Measurements from ENCODE around the gene KLHDC9. TPM values are rescaled to one million over a fixed set of nuclear protein-coding genes. Genes with fewer than 3 reads are reported as not detected.
A peak's percentile ranks its signal among the peaks of the same experiment; 100 is the strongest.

The KLHDC9 gene
- total RNA-seq, 4 donors from 2014 or later, result 0.51 to 12.1 (median 3.4) TPM

DNA sequence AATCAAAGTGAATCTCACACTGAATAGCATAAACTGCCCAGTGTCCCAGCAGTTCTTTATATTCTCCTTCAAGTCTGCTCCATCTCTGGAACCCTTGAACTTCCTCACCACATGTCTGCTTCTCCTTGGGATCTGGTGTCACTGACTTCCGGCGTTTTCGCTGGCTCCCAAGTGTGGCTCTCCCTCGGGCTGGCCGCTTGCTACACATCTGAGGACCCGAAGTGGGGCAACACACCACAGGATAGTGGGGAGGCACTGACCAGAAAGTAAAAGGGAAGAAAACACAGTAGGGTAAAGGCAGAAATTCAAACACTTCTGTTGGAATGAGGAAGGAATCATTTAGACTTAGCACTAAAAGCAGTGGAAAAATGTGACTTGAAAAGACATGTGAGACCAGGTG, 24.8 kb downstream of the KLHDC9 start:
- TF ChIP-seq CTCF (IDR thresholded peaks at IDR 0.05) (no peak), POLR2A (IDR thresholded peaks at IDR 0.05) (no peak)
- no peaks in the 10 kb centered on the region for H3K27me3 ChIP-seq
- H3K4me1 ChIP-seq, result peaks cover 8 to 12% of the 10 kb centered on the region in 2 donors
- H3K27ac ChIP-seq, result no peak overlapping the region
- DNase-seq, result no peak
- no peak overlapping the region for H3K4me3 ChIP-seq
- H3K36me3 ChIP-seq, result no peaks in the 10 kb centered on the region
- H3K9me3 ChIP-seq, result no peaks in the 10 kb centered on the region
- intact Hi-C loops (cut with DNase I; ENCODE audit: low total_unique reads), result no loop called here

GRCh38 chr1:161127649-161128048, 29.5 kb downstream of the KLHDC9 start:
- no peaks in the 10 kb centered on the region for H3K27me3 ChIP-seq
- peaks cover 0 to 9% of the 10 kb centered on the region in 2 donors for H3K4me1 ChIP-seq
- no peaks in the 10 kb centered on the region for H3K9me3 ChIP-seq
- intact Hi-C loops (cut with DNase I; ENCODE audit: low total_unique reads), result no loop called here
- no peak overlapping the region for H3K4me3 ChIP-seq
- H3K27ac ChIP-seq, result no peak overlapping the region
- TF ChIP-seq POLR2A (IDR thresholded peaks at IDR 0.05), result no peak
- no peak for TF ChIP-seq CTCF (IDR thresholded peaks at IDR 0.05)
- DNase-seq, result no peak
- no peaks in the 10 kb centered on the region for H3K36me3 ChIP-seq

DNA sequence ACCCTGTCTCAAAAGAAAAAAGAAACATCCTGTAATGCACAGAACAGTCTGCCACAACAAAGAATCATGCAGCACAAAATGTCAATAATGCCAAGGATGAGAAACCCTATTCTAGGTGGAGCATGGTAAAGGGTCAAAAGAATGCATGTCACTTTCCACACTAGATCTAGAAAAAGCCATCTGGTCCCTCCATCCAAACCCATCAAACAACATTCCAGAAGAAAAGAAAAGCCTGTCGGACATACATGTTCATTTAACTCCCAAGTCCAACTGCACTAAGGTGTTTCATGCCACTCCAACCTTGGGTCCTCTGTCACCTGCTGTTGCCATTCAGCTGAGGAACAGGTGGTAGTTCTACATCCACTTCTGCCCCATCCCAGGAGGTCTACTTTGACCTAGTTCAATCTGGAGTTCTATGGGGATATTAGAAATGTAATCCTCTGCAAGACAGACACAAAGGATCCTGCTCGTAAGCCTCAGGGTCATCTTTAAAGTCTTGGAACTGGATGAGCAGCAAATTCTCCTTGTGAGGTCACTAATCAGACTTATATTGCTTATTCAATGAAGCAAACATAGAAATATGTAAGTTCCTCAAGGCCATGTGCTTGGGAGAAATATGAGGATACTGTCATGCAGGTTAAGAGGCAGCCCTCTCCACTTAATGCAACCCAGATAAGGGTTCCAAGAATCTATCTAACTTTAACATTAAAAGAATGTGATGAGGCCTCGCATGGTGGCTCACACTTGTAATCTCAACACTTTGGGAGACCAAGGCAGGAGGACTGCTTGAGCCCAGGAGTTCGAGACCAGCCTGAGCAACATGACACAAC, 30.6 kb downstream of the KLHDC9 start:
- intact Hi-C loops (cut with DNase I; ENCODE audit: low total_unique reads), result no loop called here
- Histone ChIP-seq H3K36me3 (no peaks in the 10 kb centered on the region), H3K4me3 (no peak overlapping the region), H3K4me1 (peaks cover 0 to 12% of the 10 kb centered on the region in 2 donors), H3K9me3 (no peaks in the 10 kb centered on the region), H3K27ac (no peak overlapping the region), H3K27me3 (no peaks in the 10 kb centered on the region)
- TF ChIP-seq CTCF (IDR thresholded peaks at IDR 0.05) (no peak), POLR2A (IDR thresholded peaks at IDR 0.05) (no peak)
- no peak for DNase-seq

DNA sequence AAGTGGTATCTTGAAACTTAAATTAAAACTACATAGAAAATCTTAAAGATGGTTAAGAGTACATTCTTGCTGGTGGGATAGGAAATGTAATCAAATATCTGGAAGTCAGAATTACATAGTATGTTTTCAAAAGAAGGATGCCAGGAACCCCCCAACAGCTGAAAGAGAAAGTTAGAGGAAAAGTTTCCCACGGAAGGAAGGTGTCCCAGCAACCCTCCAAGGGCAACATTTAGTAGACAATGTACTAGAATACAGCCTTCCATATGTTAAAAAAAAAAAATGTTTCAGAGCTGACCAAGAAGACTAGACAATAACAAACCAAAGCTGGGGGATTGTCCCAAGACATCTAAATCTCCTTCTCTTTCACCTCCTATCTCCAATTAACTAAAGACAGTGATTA, 32.1 kb downstream of the KLHDC9 start:
- intact Hi-C loops (cut with DNase I; ENCODE audit: low total_unique reads), result no loop called here
- Histone ChIP-seq H3K4me1 (peaks cover 0 to 12% of the 10 kb centered on the region in 2 donors), H3K4me3 (no peak overlapping the region), H3K36me3 (no peaks in the 10 kb centered on the region), H3K9me3 (no peaks in the 10 kb centered on the region), H3K27ac (peak overlapping the region in 1 of 2 donors; percentile 23), H3K27me3 (no peaks in the 10 kb centered on the region)
- TF ChIP-seq POLR2A (IDR thresholded peaks at IDR 0.05), result no peak
- no peak for TF ChIP-seq CTCF (IDR thresholded peaks at IDR 0.05)
- DNase-seq, result no peak

- TF ChIP-seq POLR2A (IDR thresholded peaks at IDR 0.05) (no peak), CTCF (IDR thresholded peaks at IDR 0.05) (no peak)
- H3K4me3 ChIP-seq, result peak overlapping the region; percentile 87 to 89
- no peaks in the 10 kb centered on the region for H3K36me3 ChIP-seq
- no peak for DNase-seq
- H3K27ac ChIP-seq, result peak overlapping the region; percentile 97 to 99
- peaks cover 0 to 12% of the 10 kb centered on the region in 2 donors for H3K4me1 ChIP-seq
- no peaks in the 10 kb centered on the region for H3K27me3 ChIP-seq
- H3K9me3 ChIP-seq, result no peaks in the 10 kb centered on the region
- intact Hi-C loops (cut with DNase I; ENCODE audit: low total_unique reads), result no loop called here
Observed at GRCh38 chr1:161131523-161132409, 33.6 kb downstream of the KLHDC9 start.
